IMR-90 (cell line): ENCODE results near the gene AGAP2. TPM values are rescaled to one million over a fixed set of nuclear protein-coding genes. Genes with fewer than 3 reads are reported as not detected.
"Not testable (repeated sequence)": the region's sequence is repeated elsewhere in the genome, so short reads cannot be mapped to it uniquely, and the experiment has no call there.

Source experiments
- ATAC-seq: fragments of 200-7000 bp; cut with Tn5 transposase; 2 replicates; pipeline ENCODE4 v1.9.1; 2020; ENCODE audit warnings: low read depth, mild to moderate bottlenecking, moderate library complexity
- BruUV-seq: library from RNA; stranded (reverse); fragments of 400-500 nt; replicated peaks from 2 replicates; lab custom pipeline; 2021; lab: Mats Ljungman, UMichigan
- CTCF ChIA-PET: fragments of 300-600 bp; formaldehyde crosslinking; extraction: SDS; loops from one replicate; lab custom pipeline; 2021; ENCODE audit warnings: antibody characterized with exemption; lab: Yijun Ruan, JAX
- POLR2A ChIA-PET: fragments of 300-600 bp; sonication (Branson Sonifier 250); formaldehyde crosslinking; loops from one replicate; lab custom pipeline; 2022; ENCODE audit warnings: antibody characterized with exemption; ENCODE audit not compliant: unreplicated experiment; lab: Charles Lee
- DNase-seq: peaks from one replicate; pipeline ENCODE4 v3.0.0; 2013
- H2AFZ ChIP-seq: replicated peaks from 2 replicates; pipeline ENCODE3; 2013; ENCODE audit warnings: low read length, mild to moderate bottlenecking; ENCODE audit not compliant: poor library complexity
- H2AK5ac ChIP-seq: 2 replicates; pipeline ENCODE4 v1.6.1; 2013; ENCODE audit warnings: low read depth, low read length, inconsistent platforms
- H2AK9ac ChIP-seq: replicated peaks from 2 replicates; pipeline ENCODE3; 2013; ENCODE audit warnings: mild to moderate bottlenecking, low read depth, low read length, moderate library complexity; ENCODE audit not compliant: poor library complexity
- H2BK120ac ChIP-seq: 2 replicates; pipeline ENCODE4 v1.6.1; 2013; ENCODE audit warnings: low read depth, low read length, inconsistent platforms
- H2BK15ac ChIP-seq: 3 replicates; pipeline ENCODE4 v1.6.1; 2013; ENCODE audit warnings: low read depth, low read length, inconsistent platforms
- H2BK20ac ChIP-seq: 2 replicates; pipeline ENCODE4 v1.6.1; 2013; ENCODE audit warnings: low read depth, mild to moderate bottlenecking, inconsistent platforms, low read length, moderate library complexity
- H2BK5ac ChIP-seq: 2 replicates; pipeline ENCODE4 v1.6.1; 2013; ENCODE audit warnings: mild to moderate bottlenecking, low read depth, low read length, inconsistent platforms; ENCODE audit not compliant: poor library complexity, severe bottlenecking
- H3K14ac ChIP-seq: replicated peaks from 2 replicates; pipeline ENCODE4 v1.6.1; 2013; ENCODE audit warnings: low read depth, low read length, inconsistent platforms
- H3K18ac ChIP-seq: 2 replicates; pipeline ENCODE4 v1.6.1; 2013; ENCODE audit warnings: low read depth, low read length, control low read depth
- H3K23ac ChIP-seq: 2 replicates; pipeline ENCODE4 v1.6.1; 2013; ENCODE audit warnings: low read depth, low read length, inconsistent platforms
- H3K27ac ChIP-seq: 2 replicates; pipeline ENCODE4 v1.5.1; 2013; ENCODE audit warnings: mild to moderate bottlenecking, control low read depth, low read length; ENCODE audit not compliant: insufficient read depth
- H3K27me3 ChIP-seq: 2 replicates; pipeline ENCODE4 v1.6.1; 2013; ENCODE audit warnings: low read length; ENCODE audit not compliant: control insufficient read depth, insufficient read depth
- H3K36me3 ChIP-seq: 2 replicates; pipeline ENCODE4 v1.6.1; 2013; ENCODE audit warnings: low read length, mixed read lengths; ENCODE audit not compliant: control insufficient read depth, insufficient read depth
- H3K4ac ChIP-seq: 2 replicates; pipeline ENCODE4 v1.6.1; 2013; ENCODE audit warnings: low read depth, low read length, inconsistent platforms
- H3K4me1 ChIP-seq: 2 replicates; pipeline ENCODE4 v1.6.1; 2013; ENCODE audit warnings: low read length, mixed read lengths; ENCODE audit not compliant: control insufficient read depth, insufficient read depth
- H3K4me2 ChIP-seq: 2 replicates; pipeline ENCODE4 v1.6.1; 2013; ENCODE audit warnings: low read depth, mild to moderate bottlenecking, control low read depth, low read length, moderate library complexity
- H3K4me3 ChIP-seq: 2 replicates; pipeline ENCODE4 v1.5.1; 2013; ENCODE audit warnings: low read depth, mild to moderate bottlenecking, control low read depth, low read length, moderate library complexity; ENCODE audit not compliant: insufficient read depth
- H3K56ac ChIP-seq: 2 replicates; pipeline ENCODE4 v1.6.1; 2013; ENCODE audit warnings: low read length, inconsistent platforms; ENCODE audit not compliant: insufficient read depth; ENCODE audit errors: extremely low read depth
- H3K79me1 ChIP-seq, 2 experiments: 2 replicates each; pipeline ENCODE4 v1.6.1; 2013; ENCODE audit warnings: low read length in 2 of 2, inconsistent platforms in 1 of 2, low read depth in 1 of 2
- H3K9ac ChIP-seq: 2 replicates; pipeline ENCODE4 v1.6.1; 2013; ENCODE audit warnings: low read depth, low read length, control low read depth
- H3K9me1 ChIP-seq: 2 replicates; pipeline ENCODE4 v1.6.1; 2013; ENCODE audit warnings: low read length, inconsistent platforms; ENCODE audit not compliant: insufficient read depth
- H3K9me3 ChIP-seq: 2 replicates; pipeline ENCODE4 v1.6.1; 2013; ENCODE audit warnings: low read length; ENCODE audit not compliant: control insufficient read depth, insufficient read depth
- H4K20me1 ChIP-seq: 2 replicates; pipeline ENCODE4 v1.6.1; 2013; ENCODE audit warnings: low read length, inconsistent platforms; ENCODE audit not compliant: insufficient read depth
- H4K5ac ChIP-seq: 2 replicates; pipeline ENCODE4 v1.6.1; 2013; ENCODE audit warnings: mild to moderate bottlenecking, low read depth, low read length, control low read depth
- H4K8ac ChIP-seq, 2 experiments: 2 replicates each; pipeline ENCODE4 v1.6.1; 2013; ENCODE audit warnings: low read depth in 2 of 2, low read length in 2 of 2, control low read depth in 1 of 2, inconsistent platforms in 1 of 2
- H4K91ac ChIP-seq: 2 replicates; pipeline ENCODE4 v1.6.1; 2013; ENCODE audit warnings: low read depth, low read length, inconsistent platforms; ENCODE audit not compliant: insufficient read depth
- CHD1 ChIP-seq: IDR thresholded peaks from 2 replicates; pipeline ENCODE4 v1.6.1; 2012; ENCODE audit warnings: low read depth, low read length, improper control_type of control experiment
- NFE2L2 ChIP-seq: fragments of 150-350 bp; IDR thresholded peaks from 2 replicates; pipeline ENCODE4 v1.6.1; 2016; ENCODE audit warnings: low read depth, mild to moderate bottlenecking, low read length
- POLR2A ChIP-seq: IDR thresholded peaks from 2 replicates; pipeline ENCODE4 v1.6.1; 2012; ENCODE audit warnings: mild to moderate bottlenecking, low read depth, low read length
- WGBS, 2 experiments: methylation state at CpG; one replicate each; pipeline versions ENCODE4 v1.1.5 to v1.1.7; 2013; ENCODE audit warnings: missing lambda C conversion rate in 2 of 2; ENCODE audit not compliant: insufficient read length in 1 of 2; ENCODE audit errors: extremely low coverage in 2 of 2; 5-methylcytosine and 5-hydroxymethylcytosine counted together
- dilution Hi-C: fragments of 300-500 bp; cut with HindIII; formaldehyde crosslinking; loops from one replicate; pipeline ENCODE4 v1.14.3; 2018; ENCODE audit warnings: low sequenced_read_pairs; ENCODE audit not compliant: unreplicated experiment
- in situ Hi-C: fragments of 300-500 bp; cut with MboI; formaldehyde crosslinking; loops from 3 replicates; pipeline ENCODE4 v1.14.3; 2019; ENCODE audit warnings: low sequenced_read_pairs, inconsistent platforms, mixed read lengths
- intact Hi-C: fragments of 100-400 bp; cut with micrococcal nuclease; formaldehyde crosslinking; loops from 2 replicates; pipeline ENCODE4 v1.10.0; 2022
- polyA plus RNA-seq, 3 experiments: library from polyadenylated mRNA; depleted of rRNA; stranded (reverse); fragments of >200 nt; gene quantifications; 2 replicates each; pipeline ENCODE4 v1.2.3, GENCODE V29; 2012; ENCODE audit warnings: low replicate concordance in 1 of 3
- total RNA-seq: library from RNA; depleted of rRNA; stranded (reverse); fragments of >200 nt; gene quantifications from 2 replicates; pipeline ENCODE4 v1.2.3, GENCODE V29; 2012

Gene AGAP2
- total and polyA plus RNA-seq, 2 of the 4 experiments (the other 2 are of a cell fraction) = 0.03 to 0.18 TPM

DNA sequence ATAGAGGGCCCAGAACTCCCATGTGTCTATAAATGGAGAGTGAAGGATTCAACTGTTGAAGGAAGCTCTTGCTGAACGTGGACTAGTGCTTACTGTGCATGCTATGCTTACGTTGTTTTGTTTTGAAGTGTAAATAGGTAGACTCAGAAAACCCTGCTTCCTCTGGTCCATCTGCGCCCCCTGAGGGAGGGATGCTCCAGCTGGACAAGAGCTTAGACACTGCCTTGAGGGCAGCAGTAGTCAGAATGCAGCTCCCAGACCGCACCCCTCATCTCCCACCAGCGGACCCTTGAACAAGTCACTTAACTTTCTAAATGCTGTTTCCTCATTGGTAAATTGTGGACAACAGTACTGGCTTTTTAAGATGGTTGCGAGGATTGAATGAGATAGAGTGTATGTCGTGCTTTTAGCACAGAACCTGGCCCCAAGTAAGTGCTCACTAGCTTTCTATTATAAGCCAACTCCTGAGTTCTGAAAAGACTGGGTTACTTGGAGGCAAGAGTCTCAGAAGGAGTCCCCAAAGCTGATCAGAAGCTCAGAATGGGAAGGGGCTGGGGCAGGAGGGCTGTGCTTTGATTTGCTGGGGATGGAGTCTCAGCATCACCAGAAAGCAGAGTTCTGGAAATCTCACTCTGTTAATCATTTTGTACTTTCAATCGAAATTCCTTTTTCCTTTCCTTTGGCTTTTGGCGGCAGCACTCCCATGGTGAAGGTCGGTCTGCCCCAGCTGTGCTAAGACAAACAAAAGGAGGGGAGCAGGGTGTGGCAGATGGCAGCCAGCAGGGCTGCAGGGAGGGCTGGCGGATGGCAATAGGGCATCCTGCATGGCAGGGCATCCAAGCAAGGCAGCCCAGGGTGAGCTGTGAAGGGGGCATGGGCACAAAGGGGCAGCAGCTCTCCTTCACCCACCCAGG is 15.6 kb downstream of the AGAP2 start:
- Histone ChIP-seq H3K9ac (no peak overlapping the region), H3K4me2 (no peak overlapping the region), H2AK5ac (no peak overlapping the region), H3K9me3 (no peaks in the 10 kb centered on the region), H3K23ac (no peak overlapping the region), H2AFZ (no peak overlapping the region), H3K27me3 (no peaks in the 10 kb centered on the region; the same call in 1 of the 2 replicates), H3K14ac (no peak overlapping the region), H3K56ac (no peak overlapping the region), H3K9me1 (peaks cover 10% of the 10 kb centered on the region; the same call in 1 of the 2 replicates), H2BK120ac (no peak overlapping the region), H2BK20ac (no peak overlapping the region), H3K4me1 (0 out of 2 replicates have a peak, but pooled peaks cover 4% of the 10 kb centered on the region), H3K18ac (no peak overlapping the region), H4K20me1 (peaks cover 9% of the 10 kb centered on the region; the same call in 1 of the 2 replicates), H4K5ac (no peak overlapping the region), H3K79me1 (peaks cover 0 to 17% of the 10 kb centered on the region in 2 experiments; a peak in 1 of 4 replicates), H3K4ac (no peak overlapping the region), H2AK9ac (no peak overlapping the region), H4K91ac (no peak overlapping the region), H3K36me3 (peaks cover 34% of the 10 kb centered on the region), H4K8ac (no peak overlapping the region), H2BK15ac (no peak overlapping the region), H3K27ac (no peak overlapping the region), H2BK5ac (no peak overlapping the region), H3K4me3 (no peak overlapping the region)
- BruUV-seq = no TSS peak
- WGBS, 2 experiments = no CpG with 5 or more reads among the region's 11 CpGs
- intact Hi-C loops = no loop called here
- DNase-seq = no peak
- in situ Hi-C loops = no loop called here
- dilution Hi-C loops = no loop called here
- TF ChIP-seq CHD1 (no peak), NFE2L2 (no peak), POLR2A (no peak)
- no peak for ATAC-seq
- POLR2A ChIA-PET = interaction anchor here (0.6 kb wide), 1 partner anchor 42 kb away, joined by 12 read pairs; no protein-coding TSS in a partner anchor
- CTCF ChIA-PET = interaction anchor here (0.6 kb wide), 2 partner anchors 20 to 147 kb away, joined by 3 read pairs; no protein-coding TSS in a partner anchor

DNA sequence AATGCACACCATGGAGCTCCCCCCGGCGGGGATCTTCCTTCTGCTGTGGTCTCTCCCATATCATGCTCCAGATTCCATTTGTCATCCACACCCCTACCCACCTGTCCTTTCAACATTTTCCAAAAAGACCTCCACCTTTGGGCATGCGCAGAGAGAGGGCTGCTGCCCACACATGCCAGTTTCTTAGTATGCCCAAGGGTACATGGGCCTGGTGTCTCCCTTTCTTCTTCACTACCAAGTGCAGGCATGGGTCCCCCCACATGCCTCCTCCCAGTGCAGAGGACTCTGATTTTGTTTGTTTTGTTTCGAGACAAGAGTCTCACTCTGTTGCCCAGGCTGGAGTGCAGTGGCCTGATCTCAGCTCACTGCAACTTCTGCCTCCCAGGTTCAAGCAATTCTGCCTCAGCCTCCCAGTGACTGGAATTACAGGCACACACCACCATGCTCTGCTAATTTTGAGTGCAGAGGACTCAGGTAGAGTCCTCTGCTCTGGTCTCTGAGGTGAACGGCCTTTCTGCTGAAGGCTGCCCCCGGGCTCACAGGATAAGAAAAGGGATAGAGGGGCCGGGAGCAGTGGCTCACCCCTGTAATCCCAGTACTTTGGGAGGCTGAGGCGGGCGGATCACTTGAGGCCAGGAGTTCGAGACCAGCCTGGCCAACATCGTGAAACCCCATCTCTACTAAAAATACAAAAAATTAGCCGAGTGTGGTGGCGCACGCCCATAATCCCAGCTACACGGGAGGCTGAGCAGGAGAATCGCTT is 16.5 kb downstream of the AGAP2 start:
- H3K27me3 ChIP-seq, BruUV-seq, H2AK9ac ChIP-seq, dilution Hi-C loops, H3K4me3 ChIP-seq, H3K9ac ChIP-seq, H4K91ac ChIP-seq, H3K4ac ChIP-seq, intact Hi-C loops, H2BK120ac ChIP-seq, H3K79me1 ChIP-seq, H3K18ac ChIP-seq, ATAC-seq, H3K56ac ChIP-seq, H4K5ac ChIP-seq, H3K4me1 ChIP-seq, H4K8ac ChIP-seq, H3K27ac ChIP-seq, H3K23ac ChIP-seq, H3K14ac ChIP-seq, H3K9me3 ChIP-seq, H2AFZ ChIP-seq, POLR2A ChIA-PET, H2BK15ac ChIP-seq, H3K4me2 ChIP-seq, DNase-seq, H2AK5ac ChIP-seq, H2BK20ac ChIP-seq, H2BK5ac ChIP-seq, in situ Hi-C loops, H3K9me1 ChIP-seq, H4K20me1 ChIP-seq: not testable (repeated sequence)
- CTCF ChIA-PET = interaction anchor here (0.6 kb wide), 2 partner anchors 19 to 146 kb away, joined by 3 read pairs; no protein-coding TSS in a partner anchor
- H3K36me3 ChIP-seq = peaks cover 34% of the 10 kb centered on the region
- WGBS, 2 experiments = 100% methylated on average over 2 of the region's 16 CpGs; no CpG with 5 or more reads in 1 of the 2 experiments
